SU-DHL-6 (cell line): ENCODE measurements around the gene ARIH1.

Experiments
- CTCF ChIP-seq: fragments of 200-600 bp; sonication (generic); IDR thresholded peaks from one replicate; pipeline ENCODE4 v1.5.1; 2017; ENCODE audit warnings: antibody characterized with exemption, mild to moderate bottlenecking, low read length, moderate library complexity; ENCODE audit not compliant: insufficient read depth, poor library complexity, severe bottlenecking
- EZH2phosphoT487 ChIP-seq: fragments of 200-600 bp; sonication (generic), shearing (Covaris generic); conservative IDR thresholded peaks from 2 replicates; pipeline ENCODE4 v1.6.1; 2018; ENCODE audit warnings: mild to moderate bottlenecking, antibody characterized with exemption, low read length, moderate library complexity, mixed read lengths

- no peak for TF ChIP-seq CTCF
- TF ChIP-seq EZH2phosphoT487 = no peak
These were observed 6.0 kb upstream of the ARIH1 start for GRCh38 chr15:72468103-72468502.
